Type B pancreatic cell (in vitro differentiated cells): ENCODE results near the gene TRAF3IP3. TPM values are rescaled to one million over a fixed set of nuclear protein-coding genes. Genes with fewer than 3 reads are reported as not detected.

Experiments
- DNase-seq: peaks from one replicate; pipeline ENCODE4 v3.0.0; 2021; ENCODE audit warnings: mixed read lengths; ENCODE audit not compliant: unreplicated experiment; ENCODE audit errors: extremely low spot score
- H3K27ac Mint-ChIP-seq: 2 replicates; pipeline ENCODE4 v1.8.0; 2021; ENCODE audit warnings: mild to moderate bottlenecking, mixed read lengths
- H3K27me3 Mint-ChIP-seq: 2 replicates; pipeline ENCODE4 v1.8.0; 2021; ENCODE audit warnings: mixed read lengths
- H3K36me3 Mint-ChIP-seq: 2 replicates; pipeline ENCODE4 v1.8.0; 2021; ENCODE audit warnings: mixed read lengths
- H3K4me1 Mint-ChIP-seq: one replicate; pipeline ENCODE4 v1.8.0; 2021; ENCODE audit warnings: mixed read lengths; ENCODE audit not compliant: unreplicated experiment
- H3K4me3 Mint-ChIP-seq: 2 replicates; pipeline ENCODE4 v1.8.0; 2021; ENCODE audit warnings: mild to moderate bottlenecking, mixed read lengths
- H3K9me3 Mint-ChIP-seq: 2 replicates; pipeline ENCODE4 v1.8.0; 2021; ENCODE audit warnings: mixed read lengths
- CTCF ChIP-seq: fragments of 200-600 bp; sonication (generic); conservative IDR thresholded peaks from 2 replicates; pipeline ENCODE4 v1.5.0; 2021; ENCODE audit warnings: antibody characterized with exemption, mild to moderate bottlenecking
- total RNA-seq: library from RNA; stranded (reverse); gene quantifications from 2 replicates; pipeline ENCODE4 v1.2.1, GENCODE V29; 2021; ENCODE audit warnings: low replicate concordance

TRAF3IP3 gene
- total RNA-seq, 1 donor from 2014 or later: 1.7 TPM

- no peak for DNase-seq
- H3K27me3 Mint-ChIP-seq: peaks cover 29% of the 10 kb centered on the region
- peaks cover 19% of the 10 kb centered on the region for H3K36me3 Mint-ChIP-seq
- no peak for TF ChIP-seq CTCF
- H3K4me3 Mint-ChIP-seq: peak overlapping the region; percentile 27
- peak overlapping the region; percentile 7 for H3K27ac Mint-ChIP-seq
- H3K9me3 Mint-ChIP-seq: no peaks in the 10 kb centered on the region
- H3K4me1 Mint-ChIP-seq: peaks cover 2% of the 10 kb centered on the region
Observed at GRCh38 chr1:209800984-209801834, 45.4 kb downstream of the TRAF3IP3 start.

GRCh38 chr1:209802117-209802779 lies 46.4 kb downstream of the TRAF3IP3 start:
- H3K4me1 Mint-ChIP-seq: peaks cover 4% of the 10 kb centered on the region
- no peak overlapping the region for H3K27ac Mint-ChIP-seq
- no peaks in the 10 kb centered on the region for H3K9me3 Mint-ChIP-seq
- peak overlapping the region; percentile 29 for H3K4me3 Mint-ChIP-seq
- H3K36me3 Mint-ChIP-seq: peaks cover 13% of the 10 kb centered on the region
- TF ChIP-seq CTCF: no peak
- H3K27me3 Mint-ChIP-seq: peaks cover 30% of the 10 kb centered on the region
- no peak for DNase-seq

- Mint-ChIP-seq H3K4me1 (peaks cover 9% of the 10 kb centered on the region), H3K27me3 (peaks cover 27% of the 10 kb centered on the region), H3K4me3 (peak overlapping the region; percentile 42), H3K36me3 (peaks cover 10% of the 10 kb centered on the region), H3K9me3 (no peaks in the 10 kb centered on the region), H3K27ac (no peak overlapping the region)
- TF ChIP-seq CTCF: no peak
- no peak for DNase-seq
Observed at GRCh38 chr1:209802780-209803152, 46.9 kb downstream of the TRAF3IP3 start.

- Mint-ChIP-seq H3K4me3 (peak overlapping the region; percentile 42), H3K27ac (peak overlapping the region; percentile 19), H3K9me3 (no peaks in the 10 kb centered on the region), H3K4me1 (peaks cover 11% of the 10 kb centered on the region), H3K36me3 (peaks cover 7% of the 10 kb centered on the region), H3K27me3 (peaks cover 24% of the 10 kb centered on the region)
- no peak for TF ChIP-seq CTCF
- no peak for DNase-seq
Observed at GRCh38 chr1:209803568-209803967, 47.7 kb downstream of the TRAF3IP3 start.

- DNase-seq: no peak
- peaks cover 28% of the 10 kb centered on the region for H3K27me3 Mint-ChIP-seq
- peak overlapping the region; percentile 97 for H3K4me3 Mint-ChIP-seq
- H3K9me3 Mint-ChIP-seq: no peaks in the 10 kb centered on the region
- TF ChIP-seq CTCF: no peak
- peak overlapping the region; percentile 100 for H3K27ac Mint-ChIP-seq
- H3K36me3 Mint-ChIP-seq: peaks cover 4% of the 10 kb centered on the region
- H3K4me1 Mint-ChIP-seq: peaks cover 11% of the 10 kb centered on the region
Observed at GRCh38 chr1:209805341-209805781, 49.5 kb downstream of the TRAF3IP3 start.
